ENCODE data around the gene CSMD2.
"Not testable (repeated sequence)": the region's sequence is repeated elsewhere in the genome, so short reads cannot be mapped to it uniquely, and the experiment has no call there.

Gene CSMD2

DNA sequence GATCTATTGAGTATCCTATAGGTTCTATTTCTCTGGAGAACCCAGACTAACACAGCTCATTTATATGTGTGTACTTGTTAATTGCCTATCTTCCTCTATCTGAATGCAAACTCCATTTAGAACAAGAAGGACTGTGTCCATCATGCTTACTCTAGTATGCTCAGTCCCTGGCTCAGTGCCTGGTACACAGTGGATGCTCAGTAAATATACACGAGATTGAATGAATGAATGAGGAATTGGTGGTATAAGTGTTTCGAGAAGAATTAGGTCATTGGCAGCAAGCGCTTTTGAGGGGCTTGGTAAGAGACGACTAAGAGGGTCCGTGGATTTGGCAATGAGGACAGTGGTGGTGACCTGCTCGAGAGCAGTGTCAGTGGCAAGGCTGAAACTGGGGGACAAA lies 112.5 kb downstream of the CSMD2 start:
- no peak for DNase-seq (ENCODE audit: low spot score)

DNA sequence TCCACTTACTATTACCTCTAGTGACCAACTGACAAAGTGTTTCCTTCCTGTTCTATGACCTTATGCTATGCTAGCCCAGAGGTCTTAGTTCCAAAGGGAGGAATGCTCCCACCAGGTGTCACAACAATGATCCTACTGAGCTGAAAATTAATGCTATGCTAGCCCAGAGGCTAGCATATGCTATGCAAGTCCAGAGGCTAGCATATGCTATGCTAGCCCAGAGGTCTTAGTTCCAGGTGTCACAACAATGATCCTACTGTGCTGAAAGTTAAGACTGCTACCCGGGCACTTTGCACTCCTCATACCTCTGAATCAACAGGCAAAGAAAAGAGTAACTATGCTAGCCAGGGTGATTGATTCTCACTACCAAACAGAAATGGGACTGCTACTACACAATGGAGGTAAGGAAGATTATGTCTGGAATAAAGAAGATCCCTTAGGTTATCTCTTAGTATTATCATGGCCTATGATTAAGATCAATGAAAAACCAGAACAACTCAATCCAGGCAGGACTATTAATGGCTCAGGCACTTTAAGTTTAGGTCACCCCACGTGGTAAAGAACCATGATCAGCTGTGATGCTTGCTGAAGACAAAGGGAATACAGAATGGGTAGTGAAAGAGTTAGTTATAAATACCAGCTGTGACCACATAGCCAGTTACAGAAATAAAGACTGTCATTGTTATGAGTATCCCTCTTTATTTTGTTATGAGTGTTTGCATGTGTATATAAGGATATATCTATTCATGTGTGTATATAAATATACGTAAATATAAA lies 114.1 kb downstream of the CSMD2 start:
- no peak for DNase-seq (ENCODE audit: low spot score)

DNA sequence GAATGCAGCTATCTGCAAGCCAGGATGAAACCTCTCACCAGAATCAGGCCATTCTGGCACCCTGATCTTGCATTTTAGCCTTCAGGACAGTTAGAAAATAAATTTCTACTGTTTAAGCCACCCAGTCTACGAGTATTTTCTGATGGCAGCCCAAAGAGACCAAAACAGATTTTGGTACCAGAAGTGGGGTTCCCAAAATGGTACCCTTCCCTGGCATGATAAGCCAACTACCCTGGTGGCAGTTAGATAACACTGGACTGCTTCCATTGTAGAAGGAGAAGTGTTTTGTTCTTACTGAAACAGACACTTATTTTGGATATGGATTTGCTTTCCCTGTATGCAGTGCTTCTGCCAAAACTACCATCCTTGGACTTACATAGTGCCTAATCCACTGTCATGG lies 115.0 kb downstream of the CSMD2 start:
- no peak for DNase-seq (ENCODE audit: low spot score)

DNA sequence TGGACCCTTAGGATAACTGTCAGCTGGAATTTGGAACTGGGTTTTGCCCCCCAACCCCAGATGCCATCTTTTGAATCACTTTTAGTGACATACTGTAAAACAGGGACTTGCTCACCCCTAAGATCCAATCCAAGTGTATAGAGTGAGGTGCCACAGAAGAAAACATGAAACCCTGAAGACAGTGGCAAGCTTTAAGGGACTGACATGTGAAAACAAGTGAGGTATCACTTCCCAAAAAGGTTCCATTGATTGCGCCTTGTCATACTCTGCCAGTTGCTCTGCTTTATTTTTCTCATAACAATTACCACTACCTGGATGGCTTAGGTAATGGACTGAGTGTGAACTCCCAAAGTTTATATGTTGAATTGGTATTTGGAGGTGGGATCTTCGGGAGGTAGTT lies 115.6 kb downstream of the CSMD2 start:
- DNase-seq (ENCODE audit: low spot score), result no peak

DNA sequence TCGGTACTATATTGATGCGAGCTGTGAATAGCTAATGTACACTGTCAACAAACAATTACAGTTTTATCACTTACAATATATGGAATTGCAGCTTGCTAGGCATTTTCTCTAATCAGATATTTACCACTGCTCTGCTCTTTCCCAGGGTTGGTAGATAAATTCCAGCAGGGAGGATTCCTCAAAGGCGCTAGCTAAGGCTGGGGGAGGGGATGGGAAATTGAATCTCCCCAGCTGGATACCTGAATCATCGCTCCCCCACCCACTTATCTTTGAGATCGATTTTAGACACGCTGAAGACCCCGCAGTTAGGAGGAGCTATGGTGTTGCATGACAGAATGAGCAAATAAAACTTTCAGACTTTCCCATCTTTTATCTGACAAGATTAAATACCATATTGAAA lies 127.2 kb downstream of the CSMD2 start:
- no peak for DNase-seq (ENCODE audit: low spot score)

DNA sequence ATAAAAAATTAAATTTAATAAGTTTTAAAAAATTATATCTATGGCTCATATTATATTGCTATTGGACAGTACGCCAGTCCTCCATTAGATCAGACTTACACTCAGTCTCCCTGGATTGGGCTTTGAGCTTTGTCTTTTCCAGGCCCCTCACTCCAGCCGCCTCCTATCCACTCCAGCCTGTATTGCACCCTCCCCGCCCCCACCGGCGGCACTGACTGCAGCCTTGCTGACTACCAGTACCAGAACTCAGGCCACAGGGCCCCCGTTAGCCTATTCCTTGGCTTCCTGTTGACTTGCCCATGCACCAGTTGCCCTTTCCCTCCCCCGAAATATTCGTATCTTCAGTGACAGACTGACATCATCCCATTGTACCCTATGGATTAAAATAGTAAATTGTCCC lies 127.9 kb downstream of the CSMD2 start:
- DNase-seq (ENCODE audit: low spot score), result no peak

DNA sequence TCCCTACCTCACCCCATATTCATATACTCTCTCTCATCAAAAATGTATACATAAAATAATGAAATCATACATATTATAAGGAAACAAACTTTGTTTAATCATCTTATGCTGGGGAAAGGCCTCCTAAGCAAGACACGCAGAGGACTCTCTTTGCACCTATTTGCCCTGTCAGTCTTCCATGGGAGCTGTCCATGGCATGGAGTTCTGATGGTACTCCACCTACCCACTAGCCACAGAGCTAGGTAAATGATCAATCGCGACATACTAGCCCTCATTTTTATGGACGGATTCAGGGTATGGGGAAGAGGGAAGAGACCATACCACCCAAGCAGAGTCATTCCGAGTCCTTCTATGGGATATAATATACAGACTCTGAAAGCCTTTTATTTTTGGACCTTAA lies 131.0 kb downstream of the CSMD2 start:
- DNase-seq (ENCODE audit: low spot score), result no peak

DNA sequence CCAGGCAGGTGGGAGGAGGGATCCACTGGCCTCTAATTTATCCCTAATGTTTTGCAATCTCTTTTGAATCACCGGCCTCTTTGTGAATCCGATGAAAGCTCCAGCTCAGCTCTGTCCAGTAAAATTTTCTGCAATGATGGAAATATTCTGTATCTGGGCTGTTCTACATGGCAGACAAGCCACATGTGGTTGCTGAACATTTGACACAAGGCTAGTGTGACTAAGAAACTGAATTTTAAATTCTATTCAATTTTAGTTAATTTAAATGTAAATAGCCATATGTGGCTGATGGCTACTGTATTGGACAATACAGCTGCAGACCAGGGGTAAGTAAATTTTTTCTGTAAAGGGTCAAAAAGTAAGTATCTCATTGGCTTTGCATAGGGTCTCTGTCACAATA lies 135.1 kb downstream of the CSMD2 start:
- no peak for DNase-seq (ENCODE audit: low spot score)

DNA sequence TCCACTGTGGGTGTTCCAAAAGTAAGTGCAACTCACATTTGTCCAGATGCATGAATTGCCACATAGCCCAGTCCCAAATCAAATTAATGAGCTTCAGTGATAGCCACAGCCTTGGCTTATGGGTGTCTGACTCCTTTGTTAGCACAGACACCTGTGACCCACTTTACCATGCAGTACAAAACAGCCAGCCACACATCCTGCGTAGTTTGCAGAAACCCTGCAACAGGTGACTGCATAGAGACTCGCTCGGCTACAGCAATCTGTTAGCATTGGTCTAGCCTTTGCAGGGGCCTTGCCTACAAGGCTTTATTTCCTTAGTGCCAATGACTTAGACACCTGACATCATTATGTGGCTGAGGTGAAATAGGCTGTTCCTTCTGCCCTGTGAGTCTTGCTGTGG lies 135.5 kb downstream of the CSMD2 start:
- no peak for DNase-seq (ENCODE audit: low spot score)

DNA sequence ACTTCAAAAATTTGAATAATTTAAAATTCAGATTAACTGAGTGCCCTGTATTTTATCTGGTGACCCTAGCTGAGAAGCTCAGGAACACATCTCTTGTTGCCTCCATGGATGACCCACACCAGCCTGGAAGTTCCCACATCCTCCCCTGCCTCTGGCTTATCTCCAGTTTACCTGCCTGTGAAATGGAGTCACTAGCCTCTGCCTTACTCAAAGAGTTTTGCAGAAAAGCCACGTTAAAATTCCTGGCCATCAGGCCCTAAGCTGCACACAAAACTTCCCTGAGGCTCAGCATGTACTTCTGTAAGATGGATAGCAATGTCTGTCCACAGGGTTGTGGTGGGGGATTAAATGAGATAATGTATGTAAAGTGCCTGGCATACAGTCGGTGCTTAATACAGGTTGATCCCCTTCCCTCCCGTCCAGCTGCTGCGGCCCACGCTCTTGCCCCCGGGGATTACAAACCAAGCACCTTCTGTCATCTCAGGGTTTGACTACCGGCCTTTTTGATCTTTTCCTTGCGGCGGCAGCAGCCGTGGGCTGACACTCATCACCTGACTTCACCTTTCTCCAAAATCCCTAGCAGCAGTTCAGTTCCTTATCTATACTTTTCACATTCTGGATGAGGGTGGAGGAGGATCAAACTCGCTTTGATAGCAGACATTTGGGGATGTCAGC lies 136.5 kb downstream of the CSMD2 start:
- DNase-seq (ENCODE audit: low spot score), result no peak

DNA sequence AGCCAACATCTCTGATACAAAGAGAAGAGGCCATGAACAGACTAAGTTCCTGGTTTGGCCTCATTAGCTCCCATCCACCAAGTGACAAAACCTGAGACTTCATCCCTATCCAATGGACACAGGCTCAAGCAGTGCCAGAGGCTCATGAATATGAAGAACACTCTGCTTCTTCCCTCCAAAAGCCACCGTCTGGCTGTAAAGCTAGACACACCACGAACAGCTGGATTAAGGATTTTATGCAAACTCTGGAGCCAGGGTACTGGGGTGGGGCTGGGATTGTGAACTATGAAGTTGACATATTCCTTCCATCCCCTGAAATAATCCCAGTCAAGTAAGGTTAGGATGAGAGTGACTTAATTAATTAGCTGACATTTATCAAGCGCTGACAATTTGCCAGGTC lies 139.4 kb downstream of the CSMD2 start:
- no peak for DNase-seq (ENCODE audit: low spot score)

DNA sequence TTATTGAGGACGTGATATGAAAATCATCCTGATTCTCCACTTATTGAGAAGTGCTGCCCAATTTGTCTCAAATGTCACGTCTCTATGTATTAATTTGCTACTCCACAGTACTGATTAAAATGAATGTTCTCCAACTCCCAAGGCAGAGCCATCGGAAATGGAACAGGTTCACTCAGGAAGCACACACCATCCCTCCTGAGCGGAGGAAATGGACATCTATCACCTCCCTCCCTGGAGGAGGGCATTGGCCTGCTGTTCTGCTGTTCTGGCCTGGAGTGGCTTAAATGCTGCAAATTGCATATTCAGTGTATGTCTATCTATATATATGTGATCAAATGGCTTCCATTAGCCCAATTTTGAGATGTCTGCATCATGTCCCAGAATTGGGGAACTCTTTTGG lies 140.5 kb downstream of the CSMD2 start:
- no peak for DNase-seq (ENCODE audit: low spot score)

DNA sequence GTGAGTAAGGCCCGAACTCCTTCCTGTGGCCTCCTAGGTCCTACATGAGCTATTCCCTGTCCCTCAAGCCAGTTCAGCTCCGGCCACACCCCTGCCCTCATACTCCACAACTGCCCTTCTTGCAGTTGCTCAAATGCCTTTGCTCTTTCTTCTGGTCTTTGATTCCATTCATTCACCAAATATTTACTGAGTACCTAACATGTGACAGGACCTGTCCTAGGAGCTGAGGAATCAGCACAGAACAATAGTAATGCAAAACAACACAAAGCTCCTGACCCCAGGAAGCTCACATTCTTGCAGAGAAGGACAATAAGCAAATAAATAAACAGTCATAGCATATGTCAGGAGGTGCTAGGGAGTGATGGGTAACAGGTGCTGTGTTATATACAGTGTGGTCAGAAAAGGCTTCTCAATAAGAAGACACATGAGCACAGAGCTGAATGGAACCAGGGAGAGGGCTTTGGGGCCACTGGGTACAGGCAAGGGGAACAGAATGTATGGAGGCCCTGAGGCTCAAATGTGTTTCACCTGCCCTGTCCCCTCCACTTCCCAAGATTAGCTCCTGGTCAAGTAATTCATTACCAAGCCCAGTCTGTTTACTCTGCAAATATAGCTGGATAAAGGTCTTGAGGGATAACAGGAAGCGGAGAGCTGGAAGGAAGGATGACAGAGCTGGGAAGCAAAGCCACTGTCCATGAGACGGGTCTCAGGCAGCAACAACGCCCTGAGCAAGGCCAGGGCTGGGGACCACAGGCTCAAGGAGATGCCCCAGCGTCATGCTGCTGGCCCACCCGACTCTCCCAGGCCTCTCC lies 145.1 kb downstream of the CSMD2 start:
- no peak for DNase-seq (ENCODE audit: low spot score)

DNA sequence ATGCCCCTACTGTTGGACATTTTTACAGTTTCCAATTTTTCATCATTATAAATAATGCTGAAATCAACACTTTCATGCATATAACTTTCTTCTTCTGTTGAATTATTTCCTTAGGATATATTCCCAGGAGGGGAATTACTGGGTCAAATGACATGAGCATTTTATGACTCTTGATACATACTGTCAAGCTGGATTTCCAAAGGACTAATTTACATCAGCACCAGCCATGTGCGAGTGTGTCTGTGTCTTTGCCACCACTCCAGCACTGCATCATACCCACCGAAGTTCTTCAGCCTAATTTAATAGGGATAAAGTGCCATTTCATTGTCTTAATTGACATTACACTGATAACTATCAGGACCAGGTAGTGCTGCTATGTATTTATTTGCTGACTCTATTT lies 146.7 kb downstream of the CSMD2 start:
- no peak for DNase-seq (ENCODE audit: low spot score)

DNA sequence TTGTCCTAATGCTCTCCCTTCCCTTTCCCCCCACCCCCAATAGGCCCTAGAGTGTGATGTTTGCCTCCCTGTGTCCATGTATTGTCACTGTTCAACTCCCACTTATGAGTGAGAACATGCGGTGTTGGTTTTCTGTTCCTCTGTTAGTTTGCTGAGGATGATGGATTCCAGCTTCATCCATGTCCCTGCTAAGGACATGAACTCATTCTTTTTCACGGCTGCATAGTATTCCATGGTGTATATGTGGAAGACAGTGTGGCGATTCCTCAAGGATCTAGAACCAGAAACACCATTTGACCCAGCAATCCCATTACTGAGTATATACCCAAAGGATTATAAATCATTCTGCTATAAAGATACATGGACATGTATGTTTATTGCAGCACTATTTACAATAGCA lies 148.7 kb downstream of the CSMD2 start:
- DNase-seq (ENCODE audit: low spot score), result not testable (repeated sequence)

DNA sequence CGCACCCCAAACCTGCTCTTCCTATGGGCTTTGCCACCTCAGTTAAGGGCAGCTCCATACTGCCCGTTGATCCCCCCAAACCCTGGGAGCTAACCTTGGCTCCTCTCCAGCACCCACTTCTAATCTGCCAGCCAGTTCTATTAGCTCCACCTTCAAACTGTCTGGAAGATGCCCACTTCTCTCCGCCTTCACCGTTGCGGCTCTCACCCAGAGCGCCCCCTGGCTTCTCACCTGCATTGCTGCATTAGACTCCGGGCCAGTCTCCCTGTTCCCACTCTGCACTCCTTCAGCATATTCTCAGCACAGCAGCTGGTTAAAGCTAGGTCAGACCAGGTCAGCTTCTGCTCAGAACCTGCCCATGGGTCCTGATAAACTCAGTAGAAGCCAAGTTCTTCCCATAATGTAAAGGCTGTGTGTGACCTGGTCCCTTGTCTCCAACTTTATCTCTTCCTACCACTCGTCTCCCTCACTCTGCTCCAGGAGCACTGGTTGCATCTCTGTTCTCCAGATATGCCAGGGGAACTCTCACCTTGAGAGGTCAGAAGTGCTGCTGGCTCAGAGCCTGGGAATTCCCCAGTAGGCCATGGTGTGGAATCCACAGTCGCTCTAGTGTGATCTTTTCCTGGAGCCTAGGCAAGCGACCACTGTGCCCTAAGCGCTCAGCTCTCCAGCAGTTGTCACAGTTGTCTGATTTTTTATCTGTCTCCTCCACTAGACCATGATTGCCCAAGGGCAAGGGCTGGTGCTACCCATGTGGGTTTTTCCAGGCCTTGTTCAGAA lies 150.9 kb downstream of the CSMD2 start:
- no peak for DNase-seq (ENCODE audit: low spot score)

DNA sequence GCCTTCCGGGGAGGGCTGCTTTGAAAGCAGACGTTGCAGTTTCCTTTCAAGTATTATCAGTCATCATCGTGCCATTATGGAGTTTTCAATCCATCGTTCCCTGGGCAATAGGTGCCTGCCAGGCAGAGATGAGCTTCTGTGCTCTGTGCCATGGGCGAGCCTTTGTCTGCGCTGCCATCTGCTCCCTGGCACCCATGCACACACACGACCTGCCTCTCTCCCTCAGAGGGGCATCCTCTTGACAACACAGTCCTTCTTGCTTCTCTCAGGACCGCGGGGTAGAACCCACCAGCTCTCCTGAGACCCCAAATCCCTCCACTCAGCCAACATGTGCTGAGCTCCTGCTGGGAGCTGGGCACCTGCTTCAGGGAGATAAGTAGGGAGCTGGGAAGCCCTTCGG lies 151.9 kb downstream of the CSMD2 start:
- DNase-seq (ENCODE audit: low spot score), result no peak

DNA sequence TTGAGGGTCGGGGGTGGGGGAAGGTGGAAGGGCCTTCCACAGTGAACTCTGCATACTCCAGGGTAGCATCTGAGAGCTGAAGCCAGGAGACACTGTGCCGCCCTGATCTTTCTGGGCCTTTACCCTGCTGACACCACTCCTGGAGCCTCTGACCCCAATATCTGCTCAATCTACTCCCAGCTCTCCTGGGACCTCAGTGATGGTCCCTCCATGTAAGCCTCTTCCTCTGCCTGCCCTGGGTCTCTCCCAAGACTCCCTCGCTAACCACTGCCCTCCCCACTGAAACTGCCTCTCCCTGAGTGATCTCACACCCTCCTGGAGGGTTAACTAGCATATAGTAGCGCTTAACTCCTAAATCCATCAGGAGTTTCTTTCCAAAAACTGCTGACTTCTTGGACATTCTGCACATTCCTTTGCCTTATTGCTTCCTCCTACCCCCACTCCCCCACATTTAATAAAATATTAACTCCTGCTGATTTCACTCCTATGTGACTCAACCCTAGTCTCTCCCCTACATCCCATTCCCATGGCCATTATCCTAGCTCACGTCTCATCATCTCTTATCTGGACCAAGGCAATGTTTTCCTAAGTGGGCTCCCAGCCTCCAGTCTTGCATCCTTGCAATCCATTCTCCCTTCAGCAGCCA lies 155.6 kb downstream of the CSMD2 start:
- no peak for DNase-seq (ENCODE audit: low spot score)

DNA sequence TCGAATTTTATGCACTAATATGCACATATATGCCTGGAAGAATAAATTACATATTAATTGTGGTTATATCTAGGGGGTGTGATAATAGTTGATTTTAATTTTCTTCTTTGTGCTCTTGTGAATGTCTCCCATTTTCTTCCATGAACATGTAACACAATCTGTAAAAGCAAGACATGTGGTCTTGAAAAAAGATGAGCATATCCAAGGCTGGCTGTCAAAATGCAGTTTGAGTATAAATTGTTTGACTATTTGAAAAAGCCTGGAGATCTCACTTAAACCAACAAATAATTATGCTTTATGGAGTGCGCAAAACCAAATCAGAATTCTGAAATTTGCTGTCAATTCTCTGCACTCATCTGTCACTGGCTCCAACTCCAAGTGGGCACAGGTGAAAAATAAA lies 157.3 kb downstream of the CSMD2 start:
- no peak for DNase-seq (ENCODE audit: low spot score)

DNA sequence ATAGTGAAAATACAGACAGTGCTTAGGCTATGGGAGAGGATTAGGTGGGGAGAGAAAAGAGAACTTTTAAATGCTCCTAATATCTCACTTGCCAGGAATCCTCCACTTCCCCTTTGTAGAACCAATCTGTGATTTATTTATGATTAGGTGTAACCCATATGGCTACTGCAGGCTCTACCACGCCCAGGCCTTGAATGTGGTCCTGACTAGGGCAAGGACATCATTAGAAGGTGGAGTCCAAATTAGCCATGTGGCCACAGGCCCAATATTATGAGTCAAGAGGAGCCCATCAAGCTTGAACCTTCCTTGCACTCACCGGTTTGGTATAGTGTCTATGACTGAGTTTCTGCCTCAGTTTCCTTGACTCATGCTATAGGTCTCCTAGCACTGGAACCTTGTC lies 159.7 kb downstream of the CSMD2 start:
- DNase-seq (ENCODE audit: low spot score), result no peak

DNA sequence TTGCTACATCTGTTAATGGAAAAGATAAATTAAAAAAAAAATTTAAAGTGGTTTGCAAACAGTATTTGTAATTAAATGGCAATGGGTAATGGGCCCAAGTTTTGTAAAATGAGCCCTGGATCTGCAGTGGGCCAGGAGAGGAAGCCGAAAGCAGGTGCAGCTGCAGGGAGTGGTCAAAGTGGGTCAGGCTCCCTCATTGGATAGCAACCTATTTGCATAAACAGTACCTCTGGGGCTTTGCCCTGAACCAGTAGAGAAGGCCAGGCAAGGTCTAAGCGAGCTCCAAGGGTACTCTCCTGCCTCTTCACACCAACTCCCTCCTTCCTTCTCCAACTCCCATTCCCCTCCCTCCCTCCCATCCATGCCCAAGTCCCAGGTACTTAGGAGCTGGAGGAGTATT lies 162.2 kb downstream of the CSMD2 start:
- DNase-seq (ENCODE audit: low spot score), result no peak
